A673 (cell line): ENCODE data around the gene ALDH5A1. TPM values are rescaled to one million over a fixed set of nuclear protein-coding genes. Genes with fewer than 3 reads are reported as not detected.

ENCODE experiments used
- Bru-seq: library from RNA; stranded (reverse); fragments of 400-500 nt; gene quantifications from one replicate; lab custom pipeline; 2021; lab: Mats Ljungman, UMichigan
- BruChase-seq, 2 experiments: library from RNA; stranded (reverse); fragments of 400-500 nt; gene quantifications; one replicate each; lab custom pipeline; 2021; lab: Mats Ljungman, UMichigan
- BruUV-seq: library from RNA; stranded (reverse); fragments of 400-500 nt; replicated peaks from 2 replicates; lab custom pipeline; 2021; lab: Mats Ljungman, UMichigan
- CTCF ChIA-PET: fragments of 300-600 bp; sonication (Branson Sonifier 250); formaldehyde crosslinking; loops from one replicate; lab custom pipeline; 2022; ENCODE audit warnings: antibody characterized with exemption; lab: Charles Lee
- POLR2A ChIA-PET: fragments of 300-600 bp; sonication (Branson Sonifier 250); formaldehyde crosslinking; loops from one replicate; lab custom pipeline; 2022; ENCODE audit warnings: antibody characterized with exemption; ENCODE audit not compliant: low non-redundant PET; lab: Charles Lee
- DNase-seq: peaks from one replicate; pipeline ENCODE4 v3.0.0-alpha.2; 2015; ENCODE audit warnings: low spot score
- H3K27ac ChIP-seq: fragments of 200-600 bp; sonication (generic); 2 replicates; pipeline ENCODE4 v1.5.1; 2016; ENCODE audit warnings: mixed run types, low read depth, mild to moderate bottlenecking, mixed read lengths, antibody characterized with exemption, low read length; ENCODE audit not compliant: poor library complexity, severe bottlenecking
- H3K27me3 ChIP-seq: fragments of 200-600 bp; sonication (generic); replicated peaks from 2 replicates; pipeline ENCODE4 v1.6.1; 2017; ENCODE audit warnings: mixed run types, low read depth, mild to moderate bottlenecking, mixed read lengths, antibody characterized with exemption, low read length; ENCODE audit not compliant: insufficient read depth, poor library complexity
- H3K36me3 ChIP-seq: fragments of 200-600 bp; sonication (generic); 2 replicates; pipeline ENCODE4 v1.6.1; 2016; ENCODE audit warnings: mixed run types, mild to moderate bottlenecking, mixed read lengths, antibody characterized with exemption, low read length; ENCODE audit not compliant: insufficient read depth, poor library complexity, severe bottlenecking
- H3K4me1 ChIP-seq: fragments of 200-600 bp; sonication (generic); 2 replicates; pipeline ENCODE4 v1.6.1; 2017; ENCODE audit warnings: mixed run types, mild to moderate bottlenecking, mixed read lengths, antibody characterized with exemption, low read length; ENCODE audit not compliant: insufficient read depth, poor library complexity, severe bottlenecking
- H3K4me3 ChIP-seq: fragments of 200-600 bp; sonication (generic); 2 replicates; pipeline ENCODE4 v1.5.1; 2016; ENCODE audit warnings: low read depth, mixed run types, mild to moderate bottlenecking, mixed read lengths, low read length; ENCODE audit not compliant: poor library complexity, severe bottlenecking
- H3K9me3 ChIP-seq: fragments of 200-600 bp; sonication (generic); 2 replicates; pipeline ENCODE4 v1.6.1; 2016; ENCODE audit warnings: mixed run types, low read depth, mild to moderate bottlenecking, mixed read lengths, antibody characterized with exemption, low read length; ENCODE audit not compliant: poor library complexity, severe bottlenecking
- EZH2 ChIP-seq: fragments of 200-600 bp; sonication (generic); IDR thresholded peaks from 2 replicates; pipeline ENCODE4 v1.6.1; 2017; ENCODE audit warnings: borderline replicate concordance, low read depth, mild to moderate bottlenecking, mixed read lengths, antibody characterized with exemption, low read length; ENCODE audit not compliant: poor library complexity, severe bottlenecking
- intact Hi-C: fragments of 100-400 bp; cut with micrococcal nuclease; formaldehyde crosslinking; loops from one replicate; pipeline ENCODE4 v1.10.0; 2022; ENCODE audit not compliant: unreplicated experiment
- long read RNA-seq: library from polyadenylated mRNA; stranded (forward); transcript quantifications from one replicate; pipeline ENCODE4 v2.0.0, GENCODE V29; 2022
- total RNA-seq: library from RNA; stranded (reverse); gene quantifications from 2 replicates; pipeline ENCODE4 v1.2.3, GENCODE V29; 2021
- TF ChIP-seq, protein P1 (sequence below): fragments of 300-800, 200-600 bp; sonication (generic); conservative IDR thresholded peaks from 2 replicates; pipeline ENCODE4 v1.5.1; 2017; ENCODE audit warnings: low read depth, mild to moderate bottlenecking, antibody characterized with exemption, low read length, moderate library complexity, mixed read lengths

The ALDH5A1 gene
- total RNA-seq (4.1 and 7.3 TPM in 2 replicates), Bru-seq, nascent RNA (percentile 41 among the genes with signal in this experiment), BruChase-seq, experiment 1, labeled RNA remaining after a 2-hour chase (percentile 45 among the genes with signal in this experiment), BruChase-seq, experiment 2, labeled RNA remaining after a 6-hour chase (percentile 52 among the genes with signal in this experiment)
- long read RNA-seq, full-length matches to known transcripts: 8 of 11 reads
- long read RNA-seq, partial matches to known transcripts: 1 of 11 reads
- long read RNA-seq, other reads (novel, unspliced or antisense): 2 of 11 reads

DNA sequence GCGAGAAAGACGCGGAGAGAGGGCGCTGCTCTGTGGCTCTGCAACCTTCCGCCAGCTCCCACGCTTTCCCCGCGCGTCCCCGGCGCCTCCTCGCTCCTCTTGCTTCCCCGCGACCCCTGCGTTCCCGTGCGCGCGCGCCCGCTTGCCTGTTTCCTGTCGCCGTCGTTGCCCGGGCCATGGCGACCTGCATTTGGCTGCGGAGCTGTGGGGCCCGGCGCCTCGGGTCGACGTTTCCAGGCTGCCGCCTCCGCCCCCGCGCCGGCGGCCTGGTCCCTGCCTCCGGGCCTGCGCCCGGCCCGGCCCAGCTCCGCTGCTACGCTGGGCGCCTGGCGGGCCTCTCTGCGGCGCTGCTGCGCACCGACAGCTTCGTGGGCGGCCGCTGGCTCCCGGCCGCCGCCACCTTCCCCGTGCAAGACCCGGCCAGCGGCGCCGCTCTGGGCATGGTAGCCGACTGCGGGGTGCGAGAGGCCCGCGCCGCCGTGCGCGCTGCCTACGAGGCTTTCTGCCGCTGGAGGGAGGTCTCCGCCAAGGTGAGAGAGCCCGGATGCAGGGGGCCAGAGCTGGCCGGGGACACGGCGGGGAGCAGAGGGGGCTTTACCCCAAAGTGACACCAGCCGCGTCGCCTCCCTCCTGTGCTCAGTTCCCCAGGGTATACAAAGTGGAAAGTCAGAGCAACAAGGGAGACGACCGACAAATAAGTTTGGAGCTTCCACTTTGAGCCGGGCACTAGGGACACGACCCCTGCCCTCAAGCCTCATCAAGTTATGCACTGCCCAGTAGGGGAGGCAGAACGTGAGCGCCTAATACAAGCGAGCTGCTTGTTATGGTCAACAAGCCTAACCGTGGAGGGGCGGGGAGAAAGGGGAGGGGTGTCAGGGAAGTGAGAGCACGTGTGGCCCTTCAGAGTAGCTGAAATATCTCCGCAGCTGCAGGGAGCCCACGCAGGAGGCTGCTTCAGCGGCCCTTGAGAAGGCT lies at the start of gene ALDH5A1:
Gene ALDH5A1, plus strand, starts transcription at position 149 of the 975 bp plus-strand sequence. Its CDS starts 28 bp downstream, at position 177.
- no peaks in the 10 kb centered on the region for H3K27me3 ChIP-seq
- peak; percentile 76 for DNase-seq
- H3K4me1 ChIP-seq: peaks cover 3% of the 10 kb centered on the region
- ChIA-PET CTCF (interaction anchor here (0.5 to 1.0 kb wide), 4 partner anchors 26 to 599 kb away, joined by 3 to 6 read pairs (median 5); no protein-coding TSS in a partner anchor), POLR2A (interaction anchor here (0.5 kb wide), 1 partner anchor 18 kb away, joined by 5 read pairs; no protein-coding TSS in a partner anchor)
- peak within 1 kb of the TSS; percentile 41 for H3K27ac ChIP-seq
- H3K9me3 ChIP-seq: no peaks in the 10 kb centered on the region
- BruUV-seq: no TSS peak
- no peak for TF ChIP-seq EZH2
- TF ChIP-seq, protein P1, sequence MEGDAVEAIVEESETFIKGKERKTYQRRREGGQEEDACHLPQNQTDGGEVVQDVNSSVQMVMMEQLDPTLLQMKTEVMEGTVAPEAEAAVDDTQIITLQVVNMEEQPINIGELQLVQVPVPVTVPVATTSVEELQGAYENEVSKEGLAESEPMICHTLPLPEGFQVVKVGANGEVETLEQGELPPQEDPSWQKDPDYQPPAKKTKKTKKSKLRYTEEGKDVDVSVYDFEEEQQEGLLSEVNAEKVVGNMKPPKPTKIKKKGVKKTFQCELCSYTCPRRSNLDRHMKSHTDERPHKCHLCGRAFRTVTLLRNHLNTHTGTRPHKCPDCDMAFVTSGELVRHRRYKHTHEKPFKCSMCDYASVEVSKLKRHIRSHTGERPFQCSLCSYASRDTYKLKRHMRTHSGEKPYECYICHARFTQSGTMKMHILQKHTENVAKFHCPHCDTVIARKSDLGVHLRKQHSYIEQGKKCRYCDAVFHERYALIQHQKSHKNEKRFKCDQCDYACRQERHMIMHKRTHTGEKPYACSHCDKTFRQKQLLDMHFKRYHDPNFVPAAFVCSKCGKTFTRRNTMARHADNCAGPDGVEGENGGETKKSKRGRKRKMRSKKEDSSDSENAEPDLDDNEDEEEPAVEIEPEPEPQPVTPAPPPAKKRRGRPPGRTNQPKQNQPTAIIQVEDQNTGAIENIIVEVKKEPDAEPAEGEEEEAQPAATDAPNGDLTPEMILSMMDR: peak; percentile 51; the same call in 1 of the 2 replicates
- intact Hi-C loops: no loop called here
- no peaks in the 10 kb centered on the region for H3K36me3 ChIP-seq
- H3K4me3 ChIP-seq: peak within 1 kb of the TSS; percentile 67

DNA sequence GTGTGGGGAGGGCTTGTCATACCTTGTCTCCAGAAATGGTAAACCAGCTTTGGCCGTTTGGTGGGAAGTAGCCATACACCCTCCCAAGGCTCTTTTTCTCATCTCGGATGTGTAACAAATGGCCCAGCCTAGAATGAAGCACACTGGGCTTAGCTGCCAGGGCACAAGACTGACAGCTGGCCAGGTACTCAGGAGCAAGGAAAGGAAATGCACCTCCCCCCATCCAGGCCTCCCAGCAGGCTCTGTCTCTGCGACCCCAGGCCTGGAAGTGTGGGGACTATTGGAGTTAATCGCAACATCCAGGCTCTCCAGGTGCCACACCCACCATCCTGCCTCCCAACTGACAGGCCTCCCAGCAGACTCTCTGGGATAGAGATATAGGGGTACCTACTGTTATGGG lies 49.1 kb upstream of the ALDH5A1 start:
- TF ChIP-seq EZH2: no peak
- TF ChIP-seq, protein P1: no peak
- no peak for DNase-seq
- intact Hi-C loops: no loop called here
- ChIA-PET POLR2A (no interaction called here), CTCF (no interaction called here)
- Histone ChIP-seq H3K27me3 (no peaks in the 10 kb centered on the region), H3K36me3 (no peaks in the 10 kb centered on the region), H3K4me3 (no peak overlapping the region), H3K4me1 (no peaks in the 10 kb centered on the region), H3K9me3 (no peaks in the 10 kb centered on the region), H3K27ac (no peak overlapping the region)
- BruUV-seq: no TSS peak

DNA sequence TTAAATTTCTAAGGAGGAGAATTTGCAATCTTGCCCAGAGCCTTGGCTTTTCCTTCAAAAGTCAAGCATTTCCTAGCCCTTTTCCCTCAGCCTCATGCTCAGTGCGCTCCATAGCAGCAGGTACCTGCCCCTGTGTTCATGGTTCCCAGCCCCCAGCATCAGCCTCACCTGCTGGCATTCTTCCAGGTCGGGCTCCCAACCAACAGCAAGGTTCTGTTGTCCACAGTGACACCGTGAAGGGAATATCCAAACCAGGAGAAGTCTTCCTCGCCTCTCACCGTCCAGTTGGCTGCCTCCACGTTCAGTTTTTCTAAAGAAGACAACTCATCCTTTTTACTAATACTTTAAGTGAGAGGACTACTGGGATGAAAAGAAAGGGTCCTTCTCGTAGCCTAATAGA lies 48.1 kb upstream of the ALDH5A1 start:
- ChIA-PET POLR2A (no interaction called here), CTCF (no interaction called here)
- no peak overlapping the region for H3K27ac ChIP-seq
- TF ChIP-seq EZH2: no peak
- TF ChIP-seq, protein P1: no peak
- H3K4me1 ChIP-seq: no peaks in the 10 kb centered on the region
- H3K9me3 ChIP-seq: no peaks in the 10 kb centered on the region
- BruUV-seq: no TSS peak
- intact Hi-C loops: no loop called here
- H3K27me3 ChIP-seq: no peaks in the 10 kb centered on the region
- DNase-seq: no peak
- H3K36me3 ChIP-seq: no peaks in the 10 kb centered on the region
- no peak overlapping the region for H3K4me3 ChIP-seq
